Measurements from ENCODE around the gene ANAPC16.
"Not testable (repeated sequence)": the region's sequence is repeated elsewhere in the genome, so short reads cannot be mapped to it uniquely, and the experiment has no call there.

ANAPC16 gene

GRCh38 chr10:72215611-72216549 is at the start of gene ANAPC16, which contains the start of gene ASCC1:
TSS of gene ANAPC16 (plus strand) at chr10:72216012. CDS start at chr10:72223915, 7,903 bp downstream.
TSS of gene ASCC1 (minus strand) at chr10:72216276. CDS start at chr10:72213298, 2,978 bp downstream.
- peak; percentile 91 to 96 for DNase-seq (ENCODE audit: low read depth in 2 of 2)

- no peak for DNase-seq (ENCODE audit: low read depth in 2 of 2)
These were observed 48.7 kb upstream of the ANAPC16 start for GRCh38 chr10:72167118-72167517.

GRCh38 chr10:72170263-72170662 is 45.5 kb upstream of the ANAPC16 start:
- DNase-seq (ENCODE audit: low read depth in 2 of 2): no peak

- DNase-seq (ENCODE audit: low read depth in 2 of 2): no peak
These were observed 45.1 kb upstream of the ANAPC16 start for GRCh38 chr10:72170733-72171132.

- no peak for DNase-seq (ENCODE audit: low read depth in 2 of 2)
These were observed 44.6 kb upstream of the ANAPC16 start for GRCh38 chr10:72171175-72171630.

GRCh38 chr10:72173262-72173618 is 42.6 kb upstream of the ANAPC16 start:
- no peak for DNase-seq (ENCODE audit: low read depth in 2 of 2)

GRCh38 chr10:72173619-72174296 is 42.1 kb upstream of the ANAPC16 start:
- no peak for DNase-seq (ENCODE audit: low read depth in 2 of 2)

GRCh38 chr10:72174297-72174662 is 41.5 kb upstream of the ANAPC16 start:
- DNase-seq (ENCODE audit: low read depth in 2 of 2): no peak

- DNase-seq (ENCODE audit: low read depth in 2 of 2): no peak
These were observed 40.7 kb upstream of the ANAPC16 start for GRCh38 chr10:72175149-72175548.

- no peak for DNase-seq (ENCODE audit: low read depth in 2 of 2)
These were observed 39.1 kb upstream of the ANAPC16 start for GRCh38 chr10:72176701-72177100.

GRCh38 chr10:72177454-72177853 is 38.4 kb upstream of the ANAPC16 start:
- no peak for DNase-seq (ENCODE audit: low read depth in 2 of 2)

GRCh38 chr10:72184156-72184555 is 31.7 kb upstream of the ANAPC16 start:
- no peak for DNase-seq (ENCODE audit: low read depth in 2 of 2)

GRCh38 chr10:72186258-72186981 is 29.4 kb upstream of the ANAPC16 start:
- no peak for DNase-seq (ENCODE audit: low read depth in 2 of 2)

- no peak for DNase-seq (ENCODE audit: low read depth in 2 of 2)
These were observed 28.9 kb upstream of the ANAPC16 start for GRCh38 chr10:72186982-72187330.

GRCh38 chr10:72194949-72195348 is 20.9 kb upstream of the ANAPC16 start:
- DNase-seq (ENCODE audit: low read depth in 2 of 2): no peak

- DNase-seq (ENCODE audit: low read depth in 2 of 2): no peak
These were observed 14.9 kb upstream of the ANAPC16 start for GRCh38 chr10:72200883-72201282.

GRCh38 chr10:72201293-72201692 is 14.5 kb upstream of the ANAPC16 start:
- DNase-seq (ENCODE audit: low read depth in 2 of 2): no peak

GRCh38 chr10:72204296-72204695 is 11.5 kb upstream of the ANAPC16 start:
- no peak for DNase-seq (ENCODE audit: low read depth in 2 of 2)

- DNase-seq (ENCODE audit: low read depth in 2 of 2): no peak
These were observed 11.1 kb upstream of the ANAPC16 start for GRCh38 chr10:72204724-72205123.

- no peak for DNase-seq (ENCODE audit: low read depth in 2 of 2)
These were observed 9.1 kb upstream of the ANAPC16 start for GRCh38 chr10:72206511-72207229.

GRCh38 chr10:72208526-72208925 is 7.3 kb upstream of the ANAPC16 start:
- not testable (repeated sequence) for DNase-seq (ENCODE audit: low read depth in 2 of 2)

GRCh38 chr10:72211381-72211780 is 4.4 kb upstream of the ANAPC16 start:
- DNase-seq (ENCODE audit: low read depth in 2 of 2): not testable (repeated sequence)

All from stimulated activated CD8-positive, alpha-beta memory T cell treated with anti-CD3 and anti-CD28 coated beads, Interleukin-2, amount 100 ng/mL, for 48 hours (primary cell).